HG02759 (cell line): ENCODE measurements around the gene RBM12.
"Not testable (repeated sequence)": the region's sequence is repeated elsewhere in the genome, so short reads cannot be mapped to it uniquely, and the experiment has no call there.

Experiments
- ATAC-seq: cut with Tn5 transposase; IDR thresholded peaks from one replicate; pipeline ENCODE4 v1.9.1; 2021; ENCODE audit warnings: mild to moderate bottlenecking, moderate library complexity; ENCODE audit not compliant: unreplicated experiment

The RBM12 gene

GRCh38 chr20:35698298-35699126, 33.8 kb upstream of the RBM12 start:
- peak; percentile 33 for ATAC-seq

DNA sequence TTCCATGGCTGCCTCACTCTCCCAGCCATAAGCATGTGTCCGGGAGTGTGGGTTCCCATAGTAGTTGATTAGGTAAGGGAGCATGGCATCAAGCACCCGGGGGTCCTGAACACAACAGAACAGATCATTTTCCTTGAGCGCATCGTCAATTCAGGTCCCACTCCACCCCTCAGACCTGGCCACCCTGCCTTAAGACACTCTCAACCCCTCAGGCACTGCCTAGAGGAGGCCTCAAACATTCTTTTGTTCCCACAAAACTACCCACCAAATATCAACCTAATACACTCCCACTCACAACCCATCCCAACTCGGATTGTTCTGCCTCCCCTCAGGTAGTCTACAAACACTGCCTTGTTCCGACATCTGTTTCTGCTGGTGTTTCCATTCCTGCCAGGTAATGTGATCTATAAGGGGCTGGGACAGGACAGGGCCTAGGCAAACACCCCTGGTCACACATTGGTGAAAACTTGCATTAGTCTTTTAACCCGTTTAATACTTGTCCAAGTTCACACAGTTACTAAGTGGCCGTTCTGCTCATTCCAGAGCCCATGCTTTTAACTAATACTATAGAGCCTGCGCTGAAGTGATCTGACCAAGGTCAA, 33.1 kb upstream of the RBM12 start:
- no peak for ATAC-seq

- no peak for ATAC-seq
Observed at GRCh38 chr20:35695978-35696377, 31.3 kb upstream of the RBM12 start.

GRCh38 chr20:35695245-35695749, 30.6 kb upstream of the RBM12 start:
- no peak for ATAC-seq

GRCh38 chr20:35690265-35690664, 25.6 kb upstream of the RBM12 start:
- ATAC-seq = no peak

DNA sequence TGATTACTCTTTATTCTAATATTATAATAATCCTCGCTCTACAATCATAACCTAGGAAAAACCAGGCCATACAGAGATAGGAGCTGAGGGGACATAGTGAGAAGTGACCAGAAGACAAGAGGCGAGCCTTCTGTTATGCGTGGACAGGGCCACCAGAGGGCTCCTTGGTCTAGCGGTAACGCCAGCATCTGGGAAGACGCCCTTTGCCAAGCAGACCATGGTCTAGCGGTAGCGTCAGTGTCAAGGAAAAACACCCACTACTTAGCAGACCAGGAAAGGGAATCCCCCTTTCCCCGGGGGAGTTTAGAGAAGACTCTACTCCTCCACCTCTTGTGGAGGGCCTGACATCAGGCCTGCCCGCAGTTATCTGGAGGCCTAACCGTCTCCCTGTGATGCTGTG, 22.2 kb upstream of the RBM12 start:
- not testable (repeated sequence) for ATAC-seq

DNA sequence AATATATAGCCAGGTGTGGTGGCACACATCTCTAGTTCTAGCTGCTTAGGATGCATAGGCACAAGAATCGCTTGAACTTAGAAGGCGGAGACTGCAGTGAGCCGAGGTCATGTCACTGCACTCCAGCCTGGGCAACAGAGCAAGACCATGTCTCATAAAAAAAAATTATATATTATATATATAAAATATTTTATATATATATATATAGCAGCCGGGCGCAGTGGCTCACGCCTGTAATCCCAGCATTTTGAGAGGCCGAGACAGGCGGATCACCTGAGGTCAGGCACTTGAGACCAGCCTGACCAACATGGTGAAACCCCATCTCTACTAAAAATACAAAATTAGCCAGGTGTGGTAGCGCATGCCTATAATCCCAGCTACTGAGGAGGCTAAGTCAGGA, 20.7 kb upstream of the RBM12 start:
- ATAC-seq = not testable (repeated sequence)

- no peak for ATAC-seq
Observed at GRCh38 chr20:35681960-35682359, 17.3 kb upstream of the RBM12 start.

- ATAC-seq = no peak
Observed at GRCh38 chr20:35680452-35681183, 15.9 kb upstream of the RBM12 start.

DNA sequence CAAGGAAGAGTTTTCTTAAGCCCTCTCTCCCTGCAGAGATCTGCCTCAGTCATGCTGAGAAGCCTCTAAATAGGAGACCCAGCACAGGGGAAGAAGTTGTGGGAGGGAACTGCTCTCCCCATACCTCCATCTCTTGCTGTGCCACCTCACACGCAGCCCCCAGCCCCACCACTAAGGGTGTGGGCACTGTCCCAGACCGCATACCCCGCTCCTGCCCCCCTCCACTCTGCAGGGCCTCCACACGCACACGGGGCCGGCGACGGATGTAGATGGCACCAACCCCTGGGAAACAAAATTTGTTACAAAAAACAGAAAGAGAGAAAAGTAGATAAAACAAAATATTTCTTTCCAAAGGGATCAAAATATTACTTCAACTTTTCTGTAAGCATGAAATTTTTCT, 10.2 kb upstream of the RBM12 start:
- no peak for ATAC-seq

GRCh38 chr20:35673884-35674283, 9.2 kb upstream of the RBM12 start:
- ATAC-seq = no peak

- ATAC-seq = no peak
Observed at GRCh38 chr20:35669681-35670080, 5.0 kb upstream of the RBM12 start.

DNA sequence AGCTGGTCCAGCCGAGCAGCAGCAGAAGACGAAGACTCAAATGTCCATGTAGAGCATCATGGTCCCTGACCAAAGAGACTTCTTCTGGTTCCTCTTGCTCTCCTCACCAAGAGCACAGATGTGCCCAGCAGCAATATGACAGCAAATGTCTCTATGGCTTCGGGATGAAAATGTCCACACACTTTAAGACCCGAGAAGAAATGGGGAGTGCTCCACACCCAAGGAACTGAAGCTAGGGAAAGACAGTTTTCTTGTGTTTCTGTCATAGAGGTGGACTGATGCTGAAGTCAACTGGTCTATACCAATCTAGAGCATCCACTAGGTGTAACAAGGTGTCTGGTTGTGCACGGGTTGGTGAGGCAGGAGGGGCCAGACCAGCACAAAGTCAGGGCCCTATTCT, 4.5 kb upstream of the RBM12 start:
- no peak for ATAC-seq

DNA sequence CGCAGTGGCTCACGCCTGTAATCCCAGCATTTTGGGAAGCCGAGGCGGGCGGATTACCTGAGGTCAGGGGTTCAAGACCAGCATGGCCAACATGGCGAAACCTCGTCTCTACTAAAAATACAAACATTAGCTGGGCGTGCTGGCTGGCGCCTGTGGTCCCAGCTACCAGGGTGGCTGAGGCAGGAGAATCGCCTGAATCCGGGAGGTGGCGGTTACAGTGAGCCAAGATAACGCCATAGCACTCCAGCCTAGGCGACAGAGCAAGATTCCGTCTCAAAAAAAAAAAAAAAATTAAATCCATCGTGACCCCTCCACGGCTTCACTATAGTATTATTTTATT, 1.2 kb upstream of the RBM12 start:
- ATAC-seq = no peak

DNA sequence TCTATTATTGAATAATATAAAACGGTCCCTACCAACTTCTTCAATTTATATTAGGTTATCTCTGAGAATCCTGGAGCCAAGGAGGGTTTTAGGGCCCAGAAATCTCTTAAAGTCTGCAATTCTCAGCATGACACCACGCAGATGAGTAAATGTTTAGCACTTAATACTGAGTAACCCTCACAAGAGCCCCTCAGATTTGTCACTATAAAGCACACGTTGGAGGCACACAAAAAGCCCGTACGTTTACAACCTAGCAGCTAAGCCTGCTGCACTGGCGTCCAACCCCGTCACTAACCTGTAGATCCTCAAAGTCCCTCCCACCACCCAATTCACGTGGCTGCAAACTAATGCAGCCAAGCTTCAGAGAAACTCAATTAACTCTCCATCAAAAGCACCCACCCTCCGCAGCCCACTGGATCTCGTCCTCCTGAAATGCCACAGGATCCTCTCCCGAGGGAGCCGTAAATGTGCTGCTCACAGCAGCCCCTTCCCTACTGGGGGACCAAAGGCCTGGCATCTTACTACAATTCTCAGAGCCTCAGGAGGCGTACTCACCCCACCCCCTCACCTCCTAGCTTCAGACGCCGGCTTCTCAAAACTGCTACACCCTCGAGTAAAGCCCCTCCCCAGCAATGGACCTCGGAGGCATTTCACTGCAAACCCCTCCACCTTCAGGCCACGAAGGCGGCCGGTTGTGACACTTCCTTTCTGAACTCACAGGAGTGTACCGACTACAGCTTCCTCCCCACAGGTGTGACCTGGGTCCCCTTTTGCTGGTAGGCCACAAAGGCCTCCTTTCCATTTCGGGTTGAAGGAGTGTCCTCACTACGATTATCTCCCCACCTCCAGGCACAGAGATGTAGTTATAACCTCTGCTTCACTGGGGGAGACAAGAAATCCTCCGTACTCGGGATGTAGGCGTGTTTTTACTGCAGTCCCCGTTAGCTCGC, 909 bp downstream of the RBM12 start:
- ATAC-seq = peak; percentile 35

GRCh38 chr20:35662551-35662950, 2.1 kb downstream of the RBM12 start:
- ATAC-seq = no peak

DNA sequence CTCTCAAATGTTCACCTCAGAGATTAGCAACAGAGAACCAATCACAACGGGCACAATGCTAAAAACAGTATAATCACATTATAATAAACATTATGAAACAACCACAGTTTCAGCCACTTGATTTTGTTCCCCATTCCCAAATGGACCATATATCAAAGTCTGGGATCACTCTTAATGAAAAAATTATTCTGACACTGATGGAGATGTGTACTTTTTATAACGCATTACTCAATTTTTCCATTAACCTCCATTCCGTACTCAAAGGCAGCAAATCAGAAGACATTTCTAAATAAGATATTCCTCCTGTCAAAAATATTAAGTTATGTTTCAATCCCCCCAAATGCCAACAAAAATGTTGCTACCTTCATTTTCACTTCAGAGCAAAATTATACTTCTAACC, 2.8 kb downstream of the RBM12 start:
- ATAC-seq = no peak

DNA sequence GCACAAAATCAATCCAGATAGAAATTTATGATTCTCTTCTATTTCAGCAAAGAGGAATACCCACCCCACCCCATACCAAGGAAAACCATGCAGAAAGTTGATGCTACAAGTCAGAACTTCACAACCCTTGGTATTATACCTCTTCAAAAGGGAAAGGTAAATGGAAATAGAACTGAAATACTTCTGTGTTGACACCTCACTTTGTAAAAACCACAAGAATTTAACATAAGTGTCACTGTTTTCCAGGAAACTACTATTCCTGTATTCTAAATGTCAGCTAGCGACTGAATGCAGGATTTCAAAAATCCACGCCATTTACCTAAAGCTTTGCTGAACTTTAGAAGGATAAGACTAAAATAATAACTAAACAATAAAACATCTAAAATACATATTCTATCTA, 3.6 kb downstream of the RBM12 start:
- ATAC-seq = no peak

DNA sequence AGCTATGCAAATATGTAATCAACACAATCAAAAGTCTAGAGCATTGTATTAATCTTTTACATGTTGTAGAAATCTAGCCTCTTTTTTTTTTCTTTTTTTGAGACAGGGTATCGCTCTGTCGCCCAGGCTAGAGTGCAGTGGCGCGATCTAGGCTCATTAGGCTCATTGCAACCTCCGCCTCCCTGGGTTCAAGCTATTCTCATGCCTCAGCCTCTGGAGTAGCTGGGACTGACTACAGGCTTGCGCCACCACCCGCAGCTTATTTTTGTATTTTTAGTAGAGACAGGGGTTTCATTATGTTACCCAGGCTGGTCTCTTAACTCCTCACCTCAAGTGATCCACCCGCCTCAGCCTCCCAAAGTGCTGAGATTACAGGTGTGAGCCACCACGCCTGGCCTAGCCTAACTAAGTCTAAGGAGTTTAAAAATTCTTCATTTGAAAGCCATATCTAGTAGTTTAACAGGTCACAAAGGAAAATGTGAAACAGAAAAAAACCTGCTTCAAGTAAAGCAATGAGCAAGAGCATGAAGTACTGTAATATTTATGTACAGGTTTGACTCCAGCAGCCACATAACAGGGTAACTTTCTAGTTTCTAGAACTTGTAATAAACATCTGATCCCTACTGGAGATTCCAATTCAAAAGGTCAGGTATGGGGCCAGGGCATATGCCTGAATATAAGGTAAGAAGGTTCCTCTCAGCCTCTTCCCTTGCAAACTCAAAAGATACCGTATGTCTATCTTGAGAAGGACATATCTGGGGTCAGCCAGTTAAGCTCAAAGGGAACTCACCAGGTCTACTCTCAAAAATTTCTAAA, 4.4 kb downstream of the RBM12 start:
- no peak for ATAC-seq

DNA sequence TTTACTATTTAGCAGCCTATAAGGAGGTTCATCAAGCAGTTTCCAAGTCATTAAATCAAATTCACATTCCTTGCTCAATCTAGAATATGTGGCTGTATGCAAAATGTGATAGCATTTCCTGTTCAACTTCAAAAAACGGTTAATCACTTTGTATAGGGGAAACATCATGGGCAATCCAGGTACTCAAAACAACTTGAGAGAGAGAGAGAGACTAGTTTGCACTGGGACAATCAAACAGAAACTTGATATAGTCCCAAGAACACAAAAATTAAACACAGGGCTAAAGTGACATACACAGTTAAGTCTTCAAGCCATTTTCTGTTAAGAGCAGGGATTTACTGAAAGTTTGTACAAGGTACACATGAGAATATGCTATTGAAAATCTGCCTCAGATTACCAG, 7.4 kb downstream of the RBM12 start:
- no peak for ATAC-seq
